Measurements from ENCODE around the gene ZMAT2.
"Not testable (repeated sequence)": the region's sequence is repeated elsewhere in the genome, so short reads cannot be mapped to it uniquely, and the experiment has no call there.

Gene ZMAT2, protein sequence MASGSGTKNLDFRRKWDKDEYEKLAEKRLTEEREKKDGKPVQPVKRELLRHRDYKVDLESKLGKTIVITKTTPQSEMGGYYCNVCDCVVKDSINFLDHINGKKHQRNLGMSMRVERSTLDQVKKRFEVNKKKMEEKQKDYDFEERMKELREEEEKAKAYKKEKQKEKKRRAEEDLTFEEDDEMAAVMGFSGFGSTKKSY

GRCh38 chr5:140700177-140701144 is at the start of gene ZMAT2:
TSS of gene ZMAT2 (plus strand) at chr5:140700447. CDS start at chr5:140700461, 14 bp downstream.
- DNase-seq (ENCODE audit: low spot score) = peak; percentile 99

DNA sequence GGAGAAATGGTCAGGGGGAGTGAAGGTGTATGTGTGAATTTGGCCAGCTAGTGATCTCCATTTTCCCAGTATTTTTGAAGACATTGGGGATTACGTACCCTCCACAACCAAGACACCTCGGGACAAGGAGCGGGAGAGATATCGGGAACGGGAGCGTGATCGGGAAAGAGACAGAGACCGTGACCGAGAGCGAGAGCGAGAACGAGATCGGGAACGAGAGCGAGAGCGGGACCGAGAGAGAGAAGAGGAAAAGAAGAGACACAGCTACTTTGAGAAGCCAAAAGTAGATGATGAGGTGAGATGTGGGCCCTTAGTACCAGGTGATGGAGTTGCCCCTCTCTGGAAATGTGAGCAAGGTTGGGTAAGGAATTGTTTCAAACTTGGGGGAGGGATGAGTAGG is 41.4 kb upstream of the ZMAT2 start:
- no peak for DNase-seq (ENCODE audit: low spot score)

DNA sequence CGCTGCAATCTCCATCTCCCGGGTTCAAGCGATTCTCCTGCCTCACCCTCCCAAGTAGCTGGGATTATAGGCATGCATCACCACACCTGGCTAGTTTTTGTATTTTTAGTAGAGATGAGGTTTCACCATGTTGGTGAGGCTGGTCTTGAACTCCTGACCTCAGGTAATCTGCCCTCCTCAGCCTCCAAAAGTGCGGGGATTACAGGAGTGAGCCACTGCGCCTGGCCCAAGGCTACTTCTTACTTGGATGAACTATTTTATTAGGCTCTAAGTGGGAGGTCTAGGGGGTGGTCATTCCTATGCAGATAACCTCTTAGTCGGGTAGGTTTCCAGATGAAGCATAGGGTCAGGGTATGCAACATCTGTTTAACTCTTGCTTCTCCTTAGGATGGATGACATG is 39.9 kb upstream of the ZMAT2 start:
- DNase-seq (ENCODE audit: low spot score) = not testable (repeated sequence)

GRCh38 chr5:140664030-140664358 is 36.3 kb upstream of the ZMAT2 start:
- no peak for DNase-seq (ENCODE audit: low spot score)

DNA sequence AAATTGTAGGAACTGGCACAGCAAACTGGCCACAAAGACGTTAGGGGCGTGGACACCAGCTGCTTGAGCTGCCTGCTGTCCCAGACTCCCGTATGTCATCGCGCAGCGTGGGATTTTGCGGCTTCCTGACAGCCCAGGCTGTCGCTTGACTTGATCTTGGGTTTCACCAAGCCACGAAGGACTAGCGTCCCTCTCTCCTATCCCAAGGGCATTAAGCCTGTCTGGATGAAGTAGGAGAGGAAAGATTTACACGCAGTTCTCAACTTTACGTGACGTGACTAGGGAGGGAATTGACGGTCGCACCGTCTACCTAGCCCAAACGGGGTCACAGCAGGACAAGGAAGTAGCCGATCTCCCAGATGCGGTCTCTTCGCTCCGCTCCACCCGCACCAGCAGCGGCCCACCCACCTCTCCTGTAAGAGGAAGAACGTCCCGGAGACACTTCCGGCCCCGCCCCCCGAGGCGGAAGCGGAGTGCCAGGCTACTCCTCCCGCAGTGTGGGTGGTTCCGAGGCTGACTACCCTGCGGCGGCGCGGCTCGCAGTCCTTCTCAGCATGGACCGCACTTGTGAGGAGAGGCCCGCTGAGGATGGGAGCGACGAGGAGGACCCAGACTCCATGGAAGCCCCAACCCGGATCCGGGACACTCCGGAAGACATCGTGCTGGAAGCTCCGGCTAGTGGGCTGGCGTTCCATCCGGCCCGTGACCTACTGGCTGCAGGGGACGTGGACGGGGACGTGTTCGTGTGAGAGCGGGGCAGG is 35.7 kb upstream of the ZMAT2 start, which contains the start of gene WDR55:
Gene WDR55 (plus strand): TSS at position 546 of the 761 bp plus-strand sequence. CDS start 9 bp downstream, at position 555.
- DNase-seq (ENCODE audit: low spot score) = peak; percentile 95

GRCh38 chr5:140671035-140671434 is 29.2 kb upstream of the ZMAT2 start:
- DNase-seq (ENCODE audit: low spot score) = not testable (repeated sequence)

GRCh38 chr5:140671472-140672125 is 28.6 kb upstream of the ZMAT2 start:
- DNase-seq (ENCODE audit: low spot score) = no peak

DNA sequence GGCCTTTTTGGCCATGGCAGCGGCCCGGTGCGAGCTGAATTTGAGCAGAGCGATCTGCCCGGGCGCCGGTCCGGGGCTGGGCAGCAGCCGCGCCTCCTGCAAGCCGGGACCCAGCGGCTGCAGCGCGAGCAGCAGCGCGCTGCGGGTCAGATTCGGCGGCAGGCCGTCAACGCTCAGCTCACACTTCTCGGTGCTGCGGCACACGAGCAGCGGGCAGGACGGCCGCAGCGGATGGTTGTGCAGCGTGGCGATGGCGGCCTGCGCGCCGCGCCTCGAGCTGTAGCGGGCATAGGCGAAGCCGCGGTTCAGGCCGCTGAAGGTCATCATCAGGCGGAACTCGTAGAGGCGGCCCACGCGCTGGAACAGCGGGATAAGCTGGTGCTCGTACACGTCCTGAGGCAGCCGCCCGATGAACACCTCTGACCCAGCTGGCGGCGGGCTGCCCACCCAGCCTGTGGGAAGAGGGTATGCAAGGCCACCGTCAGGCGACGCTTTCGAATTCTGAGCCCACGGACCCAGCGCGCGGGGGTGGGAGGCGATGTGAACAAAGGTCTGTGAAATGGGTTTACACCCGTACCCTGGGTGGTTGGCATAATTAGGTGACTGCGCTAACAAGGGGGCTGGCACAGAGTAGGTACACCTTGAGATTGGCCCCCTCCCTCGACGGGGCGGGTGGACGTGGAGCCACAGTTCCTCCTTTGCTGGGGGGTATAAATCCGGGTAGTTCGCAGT is 27.6 kb upstream of the ZMAT2 start:
- peak; percentile 13 for DNase-seq (ENCODE audit: low spot score)

GRCh38 chr5:140673187-140673976 is 26.9 kb upstream of the ZMAT2 start, which contains the start of gene DND1:
TSS of gene DND1 (minus strand) at chr5:140673576. CDS start at chr5:140673542, 34 bp downstream.
- no peak for DNase-seq (ENCODE audit: low spot score)

DNA sequence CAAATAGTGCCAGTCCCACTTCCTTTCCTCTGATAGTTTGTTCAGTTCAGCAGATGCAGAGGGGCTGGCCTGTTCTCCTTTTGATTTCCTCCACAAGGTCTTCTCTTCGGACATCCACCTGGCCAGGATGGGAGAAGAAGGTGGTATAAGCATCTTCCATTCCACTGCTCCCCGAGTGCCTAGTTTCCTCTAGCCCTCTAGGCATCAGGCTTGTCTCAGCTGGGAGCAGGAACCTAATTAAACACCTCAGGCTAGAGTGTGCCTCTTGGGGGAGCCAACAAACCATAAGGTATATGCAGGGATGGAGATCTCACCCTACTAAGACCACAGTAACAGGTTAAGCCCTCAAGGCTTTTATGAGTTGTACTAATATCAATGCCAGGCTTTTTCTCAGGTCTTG is 26.0 kb upstream of the ZMAT2 start:
- DNase-seq (ENCODE audit: low spot score) = no peak

DNA sequence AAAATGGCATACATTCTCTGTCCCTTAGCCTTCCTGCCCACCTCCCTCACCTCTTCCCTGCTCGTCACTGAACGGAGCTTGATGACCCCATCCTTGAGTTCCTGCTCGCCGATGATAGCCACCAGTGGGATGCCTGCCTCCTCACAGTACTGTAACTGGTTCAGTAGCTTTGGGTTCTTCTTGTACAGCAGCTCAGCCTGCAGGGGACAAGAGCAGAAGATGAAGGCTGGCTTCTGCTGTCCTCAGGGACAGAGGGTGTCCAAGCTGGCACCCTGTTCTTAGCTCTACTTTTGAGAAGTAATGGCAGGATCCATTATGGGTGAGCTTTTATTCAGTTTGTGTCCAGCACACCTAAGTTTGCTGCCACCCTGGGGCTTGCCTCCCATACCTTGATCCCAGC is 25.6 kb upstream of the ZMAT2 start:
- DNase-seq (ENCODE audit: low spot score) = no peak

DNA sequence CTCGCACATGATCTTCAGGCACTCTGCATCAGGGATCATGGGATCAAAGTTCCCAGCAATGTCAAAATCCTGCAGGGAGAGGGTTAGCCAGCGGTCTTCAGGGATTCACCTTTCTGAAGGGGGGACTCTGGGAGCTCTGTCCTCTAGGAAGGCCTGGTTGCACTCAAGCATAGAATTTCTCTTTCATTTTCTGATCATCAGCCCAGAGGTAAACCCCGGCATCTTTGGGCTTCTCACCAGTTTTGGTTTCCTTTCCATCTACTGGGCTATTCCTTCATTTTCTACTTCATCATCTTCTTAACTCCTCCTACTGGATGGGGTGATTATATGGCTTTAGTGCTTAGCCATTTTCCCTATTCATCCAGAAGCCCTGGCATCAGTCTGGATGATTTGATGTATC is 22.3 kb upstream of the ZMAT2 start:
- DNase-seq (ENCODE audit: low spot score) = no peak

DNA sequence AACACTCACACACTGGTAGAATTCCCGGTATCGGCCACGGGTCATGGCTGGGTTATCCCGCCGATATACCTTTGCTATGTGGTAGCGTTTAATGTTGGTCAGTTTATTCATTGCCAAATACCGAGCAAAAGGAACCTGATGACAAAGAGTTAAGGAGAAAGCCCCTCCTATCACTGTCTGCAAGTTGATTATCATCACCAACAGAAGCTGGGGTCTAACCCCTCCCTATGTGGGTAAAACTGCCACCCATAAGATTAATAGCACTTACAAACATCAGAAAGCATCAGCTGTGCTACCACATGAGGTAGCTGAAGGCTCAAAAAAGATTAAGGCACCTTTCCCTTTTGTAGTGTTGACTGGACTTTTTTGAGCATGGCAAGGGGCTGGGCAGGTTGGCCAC is 21.3 kb upstream of the ZMAT2 start:
- DNase-seq (ENCODE audit: low spot score) = no peak

DNA sequence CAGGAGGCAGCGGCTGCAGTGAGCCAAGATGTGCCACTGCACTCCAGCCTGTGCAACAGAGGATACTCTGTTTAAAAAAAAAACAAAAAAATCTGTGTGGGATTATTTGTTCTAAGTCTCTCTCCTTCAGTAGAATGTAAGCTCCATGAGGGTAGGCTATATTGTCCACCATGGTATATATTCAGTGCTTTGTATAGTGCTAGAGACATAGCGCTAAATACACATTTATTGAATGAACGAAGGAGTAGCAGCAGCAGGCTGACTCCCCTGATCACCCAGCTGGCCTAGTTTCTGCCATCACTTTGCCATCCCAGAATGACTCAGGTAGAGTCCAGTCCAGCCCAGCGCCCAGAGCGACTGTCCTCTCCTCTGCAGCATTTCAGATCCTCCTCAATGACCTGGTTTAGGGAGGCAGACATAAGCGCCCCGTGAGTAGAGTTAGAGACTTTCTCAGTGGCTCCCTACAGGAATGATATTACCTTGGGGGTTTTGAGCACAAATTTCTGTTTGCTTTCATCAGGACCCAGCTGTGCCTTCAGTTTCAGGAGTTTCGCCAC is 9.8 kb upstream of the ZMAT2 start:
- no peak for DNase-seq (ENCODE audit: low spot score)

- DNase-seq (ENCODE audit: low spot score) = peak; percentile 89
Observed at GRCh38 chr5:140690941-140691924, 9.0 kb upstream of the ZMAT2 start, which contains the start of the genes HARS1 and HARS2. TSS of gene HARS1 (minus strand) at chr5:140691370. CDS start at chr5:140691304, 66 bp downstream. TSS of gene HARS2 (plus strand) at chr5:140691455. CDS start at chr5:140691649, 194 bp downstream.

DNA sequence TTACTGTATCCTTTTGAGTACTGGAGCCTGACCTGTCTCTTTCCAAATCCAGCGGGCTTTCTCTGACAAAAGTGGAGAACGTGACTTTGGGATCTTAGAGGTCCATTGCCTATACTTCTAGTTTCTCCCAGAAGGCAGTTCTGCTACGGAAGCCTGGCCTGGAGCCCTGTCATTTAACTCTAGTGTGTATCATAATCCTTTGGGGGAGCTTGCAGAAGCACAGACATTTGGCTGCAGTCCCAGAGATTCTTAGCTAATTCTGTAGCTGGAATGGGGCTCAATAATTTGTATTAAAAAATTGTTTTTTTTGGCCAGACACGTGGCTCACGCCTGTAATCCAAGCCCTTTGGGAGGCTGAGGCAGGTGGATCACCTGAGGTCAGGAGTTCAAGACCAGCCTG is 6.0 kb upstream of the ZMAT2 start:
- DNase-seq (ENCODE audit: low spot score) = no peak

- DNase-seq (ENCODE audit: low spot score) = no peak
Observed at GRCh38 chr5:140696891-140697492, 3.3 kb upstream of the ZMAT2 start.

- no peak for DNase-seq (ENCODE audit: low spot score)
Observed at GRCh38 chr5:140707812-140708211, 7.6 kb downstream of the ZMAT2 start.

Measured in globus pallidus (tissue), 1 donor.